ENCODE results near the gene CCDC88A. TPM values are rescaled to one million over a fixed set of nuclear protein-coding genes. Genes with fewer than 3 reads are reported as not detected.
"Not testable (repeated sequence)": the region's sequence is repeated elsewhere in the genome, so short reads cannot be mapped to it uniquely, and the experiment has no call there.

CCDC88A gene
- total RNA-seq, 2 experiments from 2014 or later: 11.0 to 12.9 TPM

- H3K4me1 Mint-ChIP-seq (ENCODE audit: low read depth): no peaks in the 10 kb centered on the region
- peaks cover 6% of the 10 kb centered on the region for H3K4me1 ChIP-seq (ENCODE audit: insufficient read depth, low read length)
- H3K9me3 Mint-ChIP-seq: no peaks in the 10 kb centered on the region
- ATAC-seq (ENCODE audit: poor library complexity) (no peak), DNase-seq (no peak)
- H3K36me3 Mint-ChIP-seq (ENCODE audit: low read depth): no peaks in the 10 kb centered on the region
- ChIA-PET CTCF (no interaction called here), POLR2A (no interaction called here)
- TF ChIP-seq CTCF (IDR thresholded peaks at IDR 0.05): no peak
- no peaks in the 10 kb centered on the region for H3K27me3 Mint-ChIP-seq
- H3K27me3 ChIP-seq (ENCODE audit: control insufficient read depth in 1 of 2, insufficient read depth in 2 of 2, low read length in 2 of 2): no peaks in the 10 kb centered on the region
- no peak overlapping the region for H3K4me3 ChIP-seq (ENCODE audit: low read length)
- intact Hi-C loops (cut with DNase I, micrococcal nuclease): no loop called here
- H3K27ac ChIP-seq (ENCODE audit: low read depth in 1 of 2, low read length in 2 of 2): no peak overlapping the region
- no peak overlapping the region for H3K4me3 Mint-ChIP-seq
- H3K27ac Mint-ChIP-seq: no peak overlapping the region
- H3K9me3 ChIP-seq (ENCODE audit: control insufficient read depth in 1 of 2, insufficient read depth in 1 of 2, low read length in 2 of 2): no peaks in the 10 kb centered on the region
- H3K36me3 ChIP-seq (ENCODE audit: insufficient read depth, low read length): no peaks in the 10 kb centered on the region
Measured at GRCh38 chr2:55277310-55277709, 142.3 kb downstream of the CCDC88A start.

- H3K4me1 Mint-ChIP-seq (ENCODE audit: low read depth); ATAC-seq (ENCODE audit: poor library complexity); H3K27me3 ChIP-seq (ENCODE audit: control insufficient read depth in 1 of 2, insufficient read depth in 2 of 2, low read length in 2 of 2); DNase-seq; CTCF ChIA-PET; H3K36me3 ChIP-seq (ENCODE audit: insufficient read depth, low read length); H3K27ac Mint-ChIP-seq; H3K36me3 Mint-ChIP-seq (ENCODE audit: low read depth); intact Hi-C loops (cut with DNase I, micrococcal nuclease); H3K9me3 ChIP-seq (ENCODE audit: control insufficient read depth in 1 of 2, insufficient read depth in 1 of 2, low read length in 2 of 2); H3K4me3 Mint-ChIP-seq; H3K27ac ChIP-seq (ENCODE audit: low read depth in 1 of 2, low read length in 2 of 2); H3K9me3 Mint-ChIP-seq; H3K4me3 ChIP-seq (ENCODE audit: low read length); H3K27me3 Mint-ChIP-seq: not testable (repeated sequence)
- POLR2A ChIA-PET: interaction anchor here (0.6 kb wide), 1 partner anchor 601 kb away, joined by 3 read pairs; no protein-coding TSS in a partner anchor
- H3K4me1 ChIP-seq (ENCODE audit: insufficient read depth, low read length): peaks cover 10% of the 10 kb centered on the region
Measured at GRCh38 chr2:55274346-55274745, 145.3 kb downstream of the CCDC88A start.

DNA sequence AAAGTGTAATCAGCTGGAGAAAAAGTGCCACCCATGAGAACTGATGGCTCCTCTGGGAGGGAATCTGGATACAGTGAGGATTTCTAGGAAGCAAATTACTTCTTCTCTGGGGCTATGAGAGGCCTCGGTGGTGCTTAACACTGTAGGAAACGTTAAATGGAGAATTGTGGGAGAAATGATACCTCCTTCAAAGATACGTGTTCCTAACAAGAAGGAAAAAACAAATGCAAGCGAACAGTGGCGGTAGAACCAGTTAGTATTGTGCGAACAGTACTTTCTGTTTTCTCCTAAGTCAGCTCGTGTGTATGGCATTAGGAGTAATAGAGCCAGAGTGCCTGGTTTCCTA lies 150.0 kb downstream of the CCDC88A start:
- ChIA-PET CTCF (interaction anchor here (0.6 to 1.1 kb wide), 2 partner anchors 162 to 255 kb away, joined by 4 read pairs; no protein-coding TSS in a partner anchor), POLR2A (interaction anchor here (1.1 to 2.1 kb wide), 4 partner anchors 12 to 250 kb away, joined by 3 to 7 read pairs (median 7); partner anchors contain the start of genes CFAP36, CLHC1 and RPS27A)
- no peaks in the 10 kb centered on the region for H3K27me3 Mint-ChIP-seq
- Histone ChIP-seq H3K4me1 (ENCODE audit: insufficient read depth, low read length) (peaks cover 15% of the 10 kb centered on the region), H3K36me3 (ENCODE audit: insufficient read depth, low read length) (peaks cover 3% of the 10 kb centered on the region), H3K27me3 (ENCODE audit: control insufficient read depth in 1 of 2, insufficient read depth in 2 of 2, low read length in 2 of 2) (no peaks in the 10 kb centered on the region), H3K4me3 (ENCODE audit: low read length) (peak overlapping the region; percentile 87), H3K9me3 (ENCODE audit: control insufficient read depth in 1 of 2, insufficient read depth in 1 of 2, low read length in 2 of 2) (no peaks in the 10 kb centered on the region), H3K27ac (ENCODE audit: low read depth in 1 of 2, low read length in 2 of 2) (peak overlapping the region; percentile 66 to 84)
- ATAC-seq (ENCODE audit: poor library complexity): no peak
- H3K36me3 Mint-ChIP-seq (ENCODE audit: low read depth): peaks cover 30% of the 10 kb centered on the region
- H3K4me1 Mint-ChIP-seq (ENCODE audit: low read depth): peaks cover 19% of the 10 kb centered on the region
- H3K4me3 Mint-ChIP-seq: peak overlapping the region; percentile 96
- TF ChIP-seq CTCF (IDR thresholded peaks at IDR 0.05): no peak
- peak overlapping the region; percentile 95 for H3K27ac Mint-ChIP-seq
- intact Hi-C loops (cut with DNase I, micrococcal nuclease): loop anchor here in 1 of 2 experiments (2.0 to 10.0 kb wide), 3 partner anchors 13 to 345 kb away; partner anchors contain the start of genes CCDC88A and PPP4R3B
- H3K9me3 Mint-ChIP-seq: no peaks in the 10 kb centered on the region
- peak in 4 of 14 experiments; percentile 15 to 35 (median 20) for DNase-seq
